Naive thymus-derived CD4-positive, alpha-beta T cell (primary cell): ENCODE data around the gene ZBED6. TPM values are rescaled to one million over a fixed set of nuclear protein-coding genes. Genes with fewer than 3 reads are reported as not detected.
A peak's percentile ranks its signal among the peaks of the same experiment; 100 is the strongest.
"Not testable (repeated sequence)": the region's sequence is repeated elsewhere in the genome, so short reads cannot be mapped to it uniquely, and the experiment has no call there.

Experiments
- ATAC-seq: fragments of 150-1000 bp; cut with Tn5 transposase; 2 replicates; pipeline ENCODE4 v1.10.0; 2021; ENCODE audit warnings: mild to moderate bottlenecking, moderate library complexity
- CTCF ChIA-PET: fragments of 350-600 bp; sonication (Branson Sonifier 250); formaldehyde crosslinking; loops from one replicate; lab custom pipeline; 2021; ENCODE audit warnings: antibody characterized with exemption; lab: Charles Lee
- POLR2A ChIA-PET: fragments of 350-600 bp; sonication (Branson Sonifier 250); formaldehyde crosslinking; loops from one replicate; lab custom pipeline; 2021; ENCODE audit warnings: antibody characterized with exemption, inconsistent platforms; lab: Charles Lee
- DNase-seq, 9 donors: peaks; one replicate each; pipeline versions ENCODE4 v3.0.0 to v3.0.0-alpha.2; 2020 to 2022; ENCODE audit warnings: mixed read lengths in 1 of 9
- H3K27ac ChIP-seq: one replicate; pipeline ENCODE4 v1.7.0; 2013; ENCODE audit warnings: mild to moderate bottlenecking, low read depth, low read length, moderate library complexity
- H3K27me3 ChIP-seq, 2 donors: one replicate each; pipeline ENCODE4 v1.7.0; 2013; ENCODE audit warnings: low read length in 2 of 2, mild to moderate bottlenecking in 2 of 2, moderate library complexity in 2 of 2; ENCODE audit not compliant: control insufficient read depth in 2 of 2, insufficient read depth in 2 of 2
- H3K36me3 ChIP-seq, 3 experiments: 1 replicate in 2 of 3; 2 replicates in 1 of 3; pipeline ENCODE4 v1.7.0; 2013; ENCODE audit warnings: low read length in 3 of 3, mild to moderate bottlenecking in 3 of 3, moderate library complexity in 1 of 3; ENCODE audit not compliant: insufficient read depth in 3 of 3, control insufficient read depth in 2 of 3
- H3K4me1 ChIP-seq, 2 donors: one replicate each; pipeline ENCODE4 v1.7.0; 2013; ENCODE audit warnings: low read length in 2 of 2, mild to moderate bottlenecking in 2 of 2, moderate library complexity in 1 of 2; ENCODE audit not compliant: control insufficient read depth in 2 of 2, insufficient read depth in 2 of 2
- H3K4me3 ChIP-seq: 2 replicates; pipeline ENCODE4 v1.7.0; 2013; ENCODE audit warnings: mild to moderate bottlenecking, low read length
- H3K9me3 ChIP-seq, 3 experiments: 1 replicate in 2 of 3; 2 replicates in 1 of 3; pipeline ENCODE4 v1.7.0; 2013; ENCODE audit warnings: low read length in 3 of 3; ENCODE audit not compliant: control insufficient read depth in 2 of 3
- H3K27ac Mint-ChIP-seq, 9 donors: one replicate each; pipeline ENCODE4 v1.8.0; 2020 to 2022; ENCODE audit warnings: mixed read lengths in 9 of 9, mild to moderate bottlenecking in 8 of 9, moderate library complexity in 5 of 9, inconsistent platforms in 2 of 9
- H3K27me3 Mint-ChIP-seq, 5 donors: one replicate each; pipeline ENCODE4 v1.8.0; 2021 to 2022; ENCODE audit warnings: mixed read lengths in 5 of 5, mild to moderate bottlenecking in 1 of 5
- H3K36me3 Mint-ChIP-seq, 5 donors: one replicate each; pipeline ENCODE4 v1.8.0; 2020 to 2022; ENCODE audit warnings: mixed read lengths in 5 of 5, mild to moderate bottlenecking in 3 of 5, inconsistent platforms in 1 of 5
- H3K4me1 Mint-ChIP-seq, 7 donors: one replicate each; pipeline ENCODE4 v1.8.0; 2020 to 2022; ENCODE audit warnings: mixed read lengths in 7 of 7, mild to moderate bottlenecking in 3 of 7, inconsistent platforms in 1 of 7
- H3K4me3 Mint-ChIP-seq, 10 donors: one replicate each; pipeline ENCODE4 v1.8.0; 2020 to 2022; ENCODE audit warnings: mild to moderate bottlenecking in 10 of 10, mixed read lengths in 10 of 10, moderate library complexity in 6 of 10, inconsistent platforms in 2 of 10
- H3K9me3 Mint-ChIP-seq, 11 donors: one replicate each; pipeline ENCODE4 v1.8.0; 2020 to 2022; ENCODE audit warnings: mixed read lengths in 11 of 11, mild to moderate bottlenecking in 4 of 11, inconsistent platforms in 1 of 11, moderate library complexity in 1 of 11
- intact Hi-C, 2 donors: fragments of 100-400 bp; cut with micrococcal nuclease; formaldehyde crosslinking; loops; one replicate each; pipeline ENCODE4 v1.15.1; 2023
- polyA plus RNA-seq, 2 donors: library from polyadenylated mRNA; unstranded; fragments of 300-500 nt; fragmentation: Illumina TruSeq; gene quantifications; one replicate each; pipeline ENCODE4 v1.2.3, GENCODE V29; 2021
- total RNA-seq, 6 experiments: library from RNA in 5 of 6; stranded (reverse) in 5 of 6; gene quantifications; 1 replicate in 5 of 6; 2 replicates in 1 of 6; pipeline ENCODE4 v1.2.3 and lab custom pipeline; 2021 to 2026

The ZBED6 gene
- total and polyA plus RNA-seq, 7 experiments from 2014 or later = 1.1 to 36.1 (median 31.6) TPM

- DNase-seq = not testable (repeated sequence)
Measured at GRCh38 chr1:203829247-203829646, 33.8 kb downstream of the ZBED6 start.

GRCh38 chr1:203835476-203835875 lies 40.1 kb downstream of the ZBED6 start:
- H3K4me1 ChIP-seq = no peaks in the 10 kb centered on the region
- no peak overlapping the region for H3K4me3 ChIP-seq
- no peaks in the 10 kb centered on the region for H3K9me3 ChIP-seq
- no peaks in the 10 kb centered on the region for H3K27me3 ChIP-seq
- ChIA-PET POLR2A (no interaction called here), CTCF (interaction anchor here (1.1 kb wide), 1 partner anchor 25 kb away, joined by 3 read pairs; no protein-coding TSS in a partner anchor)
- peaks cover 25 to 85% (median 48%) of the 10 kb centered on the region in 3 experiments for H3K36me3 ChIP-seq
- ATAC-seq (no peak), DNase-seq (no peak)
- Mint-ChIP-seq H3K9me3 (no peaks in the 10 kb centered on the region), H3K27me3 (no peaks in the 10 kb centered on the region), H3K4me3 (no peak overlapping the region), H3K27ac (peak overlapping the region in 1 of 9 donors; percentile 36), H3K36me3 (peaks cover 16 to 42% (median 30%) of the 10 kb centered on the region in 5 donors), H3K4me1 (peaks cover 0 to 4% (median 0%) of the 10 kb centered on the region in 7 donors)
- intact Hi-C loops = no loop called here
- no peak overlapping the region for H3K27ac ChIP-seq

More at GRCh38 chr1:203829247-203829646, 33.8 kb downstream of the ZBED6 start:
- POLR2A ChIA-PET, H3K4me3 ChIP-seq, CTCF ChIA-PET, H3K4me3 Mint-ChIP-seq, H3K27ac ChIP-seq, H3K27me3 Mint-ChIP-seq, H3K4me1 ChIP-seq, H3K27me3 ChIP-seq, intact Hi-C loops, H3K9me3 Mint-ChIP-seq, H3K9me3 ChIP-seq: not testable (repeated sequence)
- Mint-ChIP-seq H3K36me3 (peaks cover 6 to 37% (median 23%) of the 10 kb centered on the region in 5 donors), H3K4me1 (peaks cover 0 to 18% (median 11%) of the 10 kb centered on the region in 7 donors), H3K27ac (peak overlapping the region in 2 of 9 donors; percentile 31 to 32)
- peak; percentile 40 for ATAC-seq
- peaks cover 22 to 72% (median 35%) of the 10 kb centered on the region in 3 experiments for H3K36me3 ChIP-seq

- H3K4me1 ChIP-seq = no peaks in the 10 kb centered on the region
- H3K27ac ChIP-seq = no peak overlapping the region
- DNase-seq (no peak), ATAC-seq (no peak)
- H3K27ac Mint-ChIP-seq = peak overlapping the region in 4 of 9 donors; percentile 7 to 82 (median 36)
- no peak overlapping the region for H3K4me3 Mint-ChIP-seq
- H3K27me3 ChIP-seq = no peaks in the 10 kb centered on the region
- ChIA-PET POLR2A (no interaction called here), CTCF (no interaction called here)
- intact Hi-C loops = no loop called here
- H3K9me3 Mint-ChIP-seq = peaks cover 0 to 5% (median 0%) of the 10 kb centered on the region in 11 donors
- peaks cover 0 to 4% (median 0%) of the 10 kb centered on the region in 7 donors for H3K4me1 Mint-ChIP-seq
- no peaks in the 10 kb centered on the region for H3K9me3 ChIP-seq
- no peak overlapping the region for H3K4me3 ChIP-seq
- H3K36me3 ChIP-seq = peaks cover 23 to 72% (median 33%) of the 10 kb centered on the region in 3 experiments
- H3K36me3 Mint-ChIP-seq = peaks cover 16 to 57% (median 38%) of the 10 kb centered on the region in 5 donors
- no peaks in the 10 kb centered on the region for H3K27me3 Mint-ChIP-seq
Measured at GRCh38 chr1:203839081-203839480, 43.7 kb downstream of the ZBED6 start.

GRCh38 chr1:203840208-203840808 lies 44.9 kb downstream of the ZBED6 start:
- Mint-ChIP-seq H3K27me3 (no peaks in the 10 kb centered on the region), H3K9me3 (peaks cover 0 to 5% (median 0%) of the 10 kb centered on the region in 11 donors), H3K4me3 (no peak overlapping the region), H3K36me3 (peaks cover 12 to 55% (median 38%) of the 10 kb centered on the region in 5 donors), H3K4me1 (peaks cover 0 to 4% (median 0%) of the 10 kb centered on the region in 7 donors), H3K27ac (no peak overlapping the region)
- DNase-seq (no peak), ATAC-seq (no peak)
- Histone ChIP-seq H3K27ac (no peak overlapping the region), H3K36me3 (peaks cover 23 to 70% (median 32%) of the 10 kb centered on the region in 3 experiments), H3K4me1 (no peaks in the 10 kb centered on the region), H3K9me3 (no peaks in the 10 kb centered on the region), H3K27me3 (no peaks in the 10 kb centered on the region), H3K4me3 (no peak overlapping the region)
- ChIA-PET POLR2A (no interaction called here), CTCF (interaction anchor here (0.5 kb wide), 1 partner anchor 13 kb away, joined by 5 read pairs; no protein-coding TSS in a partner anchor)
- intact Hi-C loops = no loop called here

- no peaks in the 10 kb centered on the region for H3K4me1 ChIP-seq
- DNase-seq = no peak
- ChIA-PET CTCF (no interaction called here), POLR2A (no interaction called here)
- peaks cover 21 to 74% (median 24%) of the 10 kb centered on the region in 3 experiments for H3K36me3 ChIP-seq
- no peak overlapping the region for H3K4me3 ChIP-seq
- no peak overlapping the region for H3K4me3 Mint-ChIP-seq
- peaks cover 0 to 5% (median 0%) of the 10 kb centered on the region in 11 donors for H3K9me3 Mint-ChIP-seq
- intact Hi-C loops = no loop called here
- no peak overlapping the region for H3K27ac ChIP-seq
- no peaks in the 10 kb centered on the region for H3K9me3 ChIP-seq
- no peaks in the 10 kb centered on the region for H3K27me3 ChIP-seq
- no peak for ATAC-seq
- peaks cover 0 to 6% (median 0%) of the 10 kb centered on the region in 7 donors for H3K4me1 Mint-ChIP-seq
- no peak overlapping the region for H3K27ac Mint-ChIP-seq
- H3K36me3 Mint-ChIP-seq = peaks cover 12 to 64% (median 36%) of the 10 kb centered on the region in 5 donors
- no peaks in the 10 kb centered on the region for H3K27me3 Mint-ChIP-seq
Measured at GRCh38 chr1:203842559-203842876, 47.1 kb downstream of the ZBED6 start.

- H3K27me3 ChIP-seq = no peaks in the 10 kb centered on the region
- peaks cover 24 to 74% (median 25%) of the 10 kb centered on the region in 3 experiments for H3K36me3 ChIP-seq
- no peaks in the 10 kb centered on the region for H3K9me3 ChIP-seq
- DNase-seq (no peak), ATAC-seq (no peak)
- Mint-ChIP-seq H3K27me3 (no peaks in the 10 kb centered on the region), H3K27ac (peak overlapping the region in 2 of 9 donors; percentile 33 to 70), H3K9me3 (peaks cover 0 to 5% (median 0%) of the 10 kb centered on the region in 11 donors), H3K4me1 (peaks cover 0 to 6% (median 0%) of the 10 kb centered on the region in 7 donors), H3K4me3 (no peak overlapping the region), H3K36me3 (peaks cover 6 to 55% (median 32%) of the 10 kb centered on the region in 5 donors)
- H3K4me1 ChIP-seq = no peaks in the 10 kb centered on the region
- H3K27ac ChIP-seq = no peak overlapping the region
- ChIA-PET CTCF (no interaction called here), POLR2A (interaction anchor here (1.0 kb wide), 1 partner anchor 12 kb away, joined by 3 read pairs; no protein-coding TSS in a partner anchor)
- intact Hi-C loops = no loop called here
- H3K4me3 ChIP-seq = no peak overlapping the region
Measured at GRCh38 chr1:203843435-203843834, 48.0 kb downstream of the ZBED6 start.
